ENCODE data around the gene STK32C. TPM values are rescaled to one million over a fixed set of nuclear protein-coding genes. Genes with fewer than 3 reads are reported as not detected.

The STK32C gene
- total and polyA plus RNA-seq, 7 donors, result 3.6 to 11.7 (median 6.6) TPM

DNA sequence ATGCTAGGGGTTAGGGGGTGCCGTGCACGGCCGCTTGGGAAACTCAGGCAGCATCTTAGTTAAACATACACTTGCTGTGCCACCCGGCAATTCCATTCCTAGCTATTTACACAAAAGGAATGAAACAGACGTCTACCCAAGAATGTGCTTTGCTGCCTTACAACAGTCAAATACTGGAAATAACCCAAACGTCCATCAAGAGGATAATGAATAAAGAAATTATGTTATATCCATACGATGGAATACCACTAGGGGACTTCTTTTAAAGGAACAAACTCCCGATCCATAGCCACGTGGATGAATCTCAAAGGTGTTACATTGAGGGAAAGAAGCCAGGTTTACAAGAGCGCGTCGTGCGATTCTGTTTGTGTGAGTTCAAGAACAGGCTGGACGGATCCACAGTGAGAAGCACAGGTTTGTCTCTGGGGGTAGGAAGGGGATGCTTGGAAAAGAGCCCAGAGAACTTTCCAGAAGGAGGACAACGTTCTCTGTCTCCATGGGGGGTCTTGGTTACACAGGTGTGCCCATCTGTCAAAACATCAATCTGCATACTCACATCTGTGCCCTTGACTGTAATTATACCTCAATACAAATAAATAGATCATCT lies 41.8 kb downstream of the STK32C start:
- Histone ChIP-seq H3K36me3 (ENCODE audit: insufficient read depth in 1 of 2, low read depth in 1 of 2) (no peaks in the 10 kb centered on the region), H3K27ac (no peak overlapping the region), H3K27me3 (ENCODE audit: insufficient read depth in 3 of 3, low read length in 2 of 3) (peaks cover 0 to 5% (median 5%) of the 10 kb centered on the region in 3 donors), H3K4me1 (no peaks in the 10 kb centered on the region), H3K4me3 (no peak overlapping the region), H3K9me3 (no peaks in the 10 kb centered on the region)
- ATAC-seq (no peak), DNase-seq (no peak)
- WGBS, 3 donors, result 56 to 65% (median 64%) methylated on average over 15 of the region's 15 CpGs
- TF ChIP-seq, protein P1, sequence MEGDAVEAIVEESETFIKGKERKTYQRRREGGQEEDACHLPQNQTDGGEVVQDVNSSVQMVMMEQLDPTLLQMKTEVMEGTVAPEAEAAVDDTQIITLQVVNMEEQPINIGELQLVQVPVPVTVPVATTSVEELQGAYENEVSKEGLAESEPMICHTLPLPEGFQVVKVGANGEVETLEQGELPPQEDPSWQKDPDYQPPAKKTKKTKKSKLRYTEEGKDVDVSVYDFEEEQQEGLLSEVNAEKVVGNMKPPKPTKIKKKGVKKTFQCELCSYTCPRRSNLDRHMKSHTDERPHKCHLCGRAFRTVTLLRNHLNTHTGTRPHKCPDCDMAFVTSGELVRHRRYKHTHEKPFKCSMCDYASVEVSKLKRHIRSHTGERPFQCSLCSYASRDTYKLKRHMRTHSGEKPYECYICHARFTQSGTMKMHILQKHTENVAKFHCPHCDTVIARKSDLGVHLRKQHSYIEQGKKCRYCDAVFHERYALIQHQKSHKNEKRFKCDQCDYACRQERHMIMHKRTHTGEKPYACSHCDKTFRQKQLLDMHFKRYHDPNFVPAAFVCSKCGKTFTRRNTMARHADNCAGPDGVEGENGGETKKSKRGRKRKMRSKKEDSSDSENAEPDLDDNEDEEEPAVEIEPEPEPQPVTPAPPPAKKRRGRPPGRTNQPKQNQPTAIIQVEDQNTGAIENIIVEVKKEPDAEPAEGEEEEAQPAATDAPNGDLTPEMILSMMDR (IDR thresholded peaks at IDR 0.05), result no peak
- intact Hi-C loops (cut with DNase I), result no loop called here

DNA sequence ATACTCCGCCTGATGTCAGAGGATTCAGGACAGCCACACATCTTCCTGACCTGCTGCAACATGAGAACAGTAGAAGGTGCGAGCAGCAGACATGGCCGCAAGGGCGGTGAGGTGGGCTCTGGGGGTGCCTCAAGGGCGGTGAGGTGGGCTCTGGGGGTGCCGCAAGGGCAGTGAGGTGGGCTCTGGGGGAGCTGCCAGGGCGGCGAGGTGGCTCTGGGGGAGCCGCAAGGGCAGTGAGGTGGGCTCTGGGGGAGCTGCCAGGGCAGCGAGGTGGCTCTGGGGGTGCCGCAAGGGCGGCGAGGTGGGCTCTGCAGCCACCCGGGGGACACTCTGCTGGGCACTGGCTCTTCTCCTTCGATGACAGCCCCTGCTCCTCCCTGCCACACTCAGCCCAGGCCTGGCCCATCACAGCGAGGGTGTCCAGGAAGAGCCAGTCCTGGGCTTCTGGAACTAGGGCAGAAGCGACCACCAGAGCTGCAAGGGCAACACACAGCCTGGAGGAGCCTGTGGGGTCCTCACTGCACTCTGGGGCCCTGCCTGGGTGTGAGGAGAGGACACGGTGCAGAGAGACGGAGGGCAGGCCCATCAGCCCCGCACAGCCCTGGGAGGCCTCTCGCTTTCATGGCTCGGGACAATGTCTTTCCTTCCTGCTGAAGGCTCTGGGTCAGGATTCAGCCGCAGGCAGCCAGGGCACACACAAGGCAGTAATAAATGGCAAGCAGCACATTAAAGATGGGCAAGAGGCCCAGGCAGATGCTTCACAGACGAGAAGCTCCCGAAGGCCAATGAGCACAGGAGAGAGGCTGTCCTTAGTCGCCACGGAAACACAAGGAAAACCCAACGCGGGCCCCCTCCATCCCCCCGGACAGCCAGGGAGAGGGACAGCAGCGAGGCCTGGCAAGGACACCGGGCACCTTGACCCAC lies 42.5 kb downstream of the STK32C start:
- WGBS, 3 donors, result 58 to 72% (median 61%) methylated on average over 22 to 32 of the region's 32 CpGs
- ATAC-seq (no peak), DNase-seq (peak; percentile 8 to 44)
- intact Hi-C loops (cut with DNase I), result no loop called here
- H3K4me3 ChIP-seq, result no peak overlapping the region
- peaks cover 0 to 5% (median 5%) of the 10 kb centered on the region in 3 donors for H3K27me3 ChIP-seq (ENCODE audit: insufficient read depth in 3 of 3, low read length in 2 of 3)
- H3K27ac ChIP-seq, result no peak overlapping the region
- no peaks in the 10 kb centered on the region for H3K9me3 ChIP-seq
- no peaks in the 10 kb centered on the region for H3K36me3 ChIP-seq (ENCODE audit: insufficient read depth in 1 of 2, low read depth in 1 of 2)
- TF ChIP-seq, protein P1 (IDR thresholded peaks at IDR 0.05), result no peak
- no peaks in the 10 kb centered on the region for H3K4me1 ChIP-seq

DNA sequence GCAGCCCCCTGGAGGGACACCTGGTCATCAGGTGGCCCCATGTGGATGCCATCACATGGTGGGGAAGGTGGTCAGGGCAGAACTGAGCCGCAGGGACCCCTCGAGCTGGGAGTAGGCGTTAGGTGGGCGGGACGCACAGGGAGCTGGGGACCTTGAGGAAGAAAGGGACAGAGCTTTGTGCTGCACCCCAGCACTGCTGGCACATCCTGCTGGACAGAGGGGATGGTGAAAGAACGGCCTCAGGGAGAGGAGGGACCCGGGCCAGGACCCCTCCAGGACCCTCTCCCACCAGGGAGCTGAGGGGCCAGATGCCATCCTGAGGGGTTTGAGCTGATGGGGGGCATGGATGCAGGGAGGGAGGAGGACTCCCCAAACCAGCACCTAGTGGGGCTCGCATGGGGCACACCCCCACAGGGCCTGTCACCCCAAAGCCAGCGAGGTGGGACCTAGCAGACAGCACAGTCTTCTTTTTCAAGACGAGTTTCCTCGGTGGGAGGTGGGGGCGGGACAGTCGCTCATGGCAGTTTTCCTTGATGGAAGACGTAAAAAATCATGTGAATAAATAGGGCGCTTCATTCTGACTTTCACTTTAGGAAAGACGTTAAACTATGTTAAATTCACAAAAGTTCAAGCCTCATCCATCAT lies 43.3 kb downstream of the STK32C start:
- Histone ChIP-seq H3K4me1 (no peaks in the 10 kb centered on the region), H3K4me3 (no peak overlapping the region), H3K27ac (no peak overlapping the region), H3K36me3 (ENCODE audit: insufficient read depth in 1 of 2, low read depth in 1 of 2) (no peaks in the 10 kb centered on the region), H3K27me3 (ENCODE audit: insufficient read depth in 3 of 3, low read length in 2 of 3) (peaks cover 0 to 5% (median 5%) of the 10 kb centered on the region in 3 donors), H3K9me3 (no peaks in the 10 kb centered on the region)
- ATAC-seq, result no peak
- peak; percentile 8 to 22 for DNase-seq
- intact Hi-C loops (cut with DNase I), result no loop called here
- 79 to 89% (median 86%) methylated on average over 15 to 16 of the region's 16 CpGs for WGBS, 3 donors
- TF ChIP-seq, protein P1 (IDR thresholded peaks at IDR 0.05), result no peak

DNA sequence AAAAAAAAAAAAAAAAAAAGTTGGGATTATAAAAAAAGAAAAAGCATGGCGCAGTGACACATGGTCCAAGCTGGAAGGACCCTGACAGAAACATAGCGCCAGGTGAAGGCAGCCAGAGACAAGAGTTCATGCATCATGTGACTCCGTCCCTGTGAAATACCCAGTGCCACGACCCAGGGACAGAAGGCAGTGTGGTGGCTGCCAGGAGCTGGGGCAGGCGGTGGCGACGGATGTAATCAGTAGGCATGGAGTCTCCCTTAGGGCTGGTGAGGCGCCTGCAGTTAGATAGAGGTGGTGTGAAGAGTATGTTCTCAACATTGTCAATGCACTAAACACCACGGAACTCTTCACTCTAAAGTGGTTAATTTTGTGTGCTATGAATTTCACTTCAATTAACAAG lies 43.9 kb downstream of the STK32C start:
- Histone ChIP-seq H3K9me3 (no peaks in the 10 kb centered on the region), H3K27ac (no peak overlapping the region), H3K4me1 (no peaks in the 10 kb centered on the region), H3K4me3 (no peak overlapping the region), H3K27me3 (ENCODE audit: insufficient read depth in 3 of 3, low read length in 2 of 3) (peaks cover 0 to 5% (median 5%) of the 10 kb centered on the region in 3 donors), H3K36me3 (ENCODE audit: insufficient read depth in 1 of 2, low read depth in 1 of 2) (no peaks in the 10 kb centered on the region)
- TF ChIP-seq, protein P1 (IDR thresholded peaks at IDR 0.05), result no peak
- intact Hi-C loops (cut with DNase I), result no loop called here
- peak; percentile 1 to 15 for DNase-seq
- ATAC-seq, result no peak
- 81 to 86% (median 85%) methylated on average over 9 of the region's 9 CpGs for WGBS, 3 donors
